Measurements from ENCODE around the gene MSTO1.
"Not testable (repeated sequence)": the region's sequence is repeated elsewhere in the genome, so short reads cannot be mapped to it uniquely, and the experiment has no call there.

DNA sequence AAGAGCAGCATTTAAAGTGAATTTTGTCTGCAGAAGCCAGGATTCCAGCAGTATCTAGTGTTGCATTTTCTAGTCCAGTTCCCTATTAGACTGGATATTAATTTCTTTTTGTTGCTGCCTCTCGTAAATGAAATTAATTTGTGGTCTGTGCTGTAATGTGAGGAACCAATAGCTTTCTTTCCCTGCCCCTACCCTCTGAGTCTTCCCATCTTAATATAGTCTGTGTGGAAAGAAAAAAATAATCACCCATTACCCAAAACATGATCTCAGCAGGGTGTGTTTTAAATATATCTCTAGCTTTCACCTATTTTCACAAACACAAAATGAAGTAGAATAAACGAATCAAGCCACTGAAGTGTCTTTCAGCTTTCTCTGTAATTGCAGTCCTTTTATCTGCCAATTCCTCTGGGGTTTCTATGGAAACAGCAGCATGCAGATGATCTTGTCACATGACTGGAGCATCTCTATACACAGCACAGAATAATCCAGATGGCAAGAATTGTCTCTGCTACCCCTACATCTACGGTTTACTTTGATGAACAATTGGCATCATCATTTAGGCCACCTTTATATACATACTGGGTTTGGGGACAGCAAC, 14.0 kb upstream of the MSTO1 start:
- TF ChIP-seq, protein P1, sequence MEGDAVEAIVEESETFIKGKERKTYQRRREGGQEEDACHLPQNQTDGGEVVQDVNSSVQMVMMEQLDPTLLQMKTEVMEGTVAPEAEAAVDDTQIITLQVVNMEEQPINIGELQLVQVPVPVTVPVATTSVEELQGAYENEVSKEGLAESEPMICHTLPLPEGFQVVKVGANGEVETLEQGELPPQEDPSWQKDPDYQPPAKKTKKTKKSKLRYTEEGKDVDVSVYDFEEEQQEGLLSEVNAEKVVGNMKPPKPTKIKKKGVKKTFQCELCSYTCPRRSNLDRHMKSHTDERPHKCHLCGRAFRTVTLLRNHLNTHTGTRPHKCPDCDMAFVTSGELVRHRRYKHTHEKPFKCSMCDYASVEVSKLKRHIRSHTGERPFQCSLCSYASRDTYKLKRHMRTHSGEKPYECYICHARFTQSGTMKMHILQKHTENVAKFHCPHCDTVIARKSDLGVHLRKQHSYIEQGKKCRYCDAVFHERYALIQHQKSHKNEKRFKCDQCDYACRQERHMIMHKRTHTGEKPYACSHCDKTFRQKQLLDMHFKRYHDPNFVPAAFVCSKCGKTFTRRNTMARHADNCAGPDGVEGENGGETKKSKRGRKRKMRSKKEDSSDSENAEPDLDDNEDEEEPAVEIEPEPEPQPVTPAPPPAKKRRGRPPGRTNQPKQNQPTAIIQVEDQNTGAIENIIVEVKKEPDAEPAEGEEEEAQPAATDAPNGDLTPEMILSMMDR (IDR thresholded peaks at IDR 0.05) = not testable (repeated sequence)
- not testable (repeated sequence) for TF ChIP-seq POLR2A (IDR thresholded peaks at IDR 0.05)

Data from lower leg skin (tissue), 3 donors.